ENCODE results near the gene PALB2. TPM values are rescaled to one million over a fixed set of nuclear protein-coding genes. Genes with fewer than 3 reads are reported as not detected.

The PALB2 gene
- 11.3 TPM for total RNA-seq

DNA sequence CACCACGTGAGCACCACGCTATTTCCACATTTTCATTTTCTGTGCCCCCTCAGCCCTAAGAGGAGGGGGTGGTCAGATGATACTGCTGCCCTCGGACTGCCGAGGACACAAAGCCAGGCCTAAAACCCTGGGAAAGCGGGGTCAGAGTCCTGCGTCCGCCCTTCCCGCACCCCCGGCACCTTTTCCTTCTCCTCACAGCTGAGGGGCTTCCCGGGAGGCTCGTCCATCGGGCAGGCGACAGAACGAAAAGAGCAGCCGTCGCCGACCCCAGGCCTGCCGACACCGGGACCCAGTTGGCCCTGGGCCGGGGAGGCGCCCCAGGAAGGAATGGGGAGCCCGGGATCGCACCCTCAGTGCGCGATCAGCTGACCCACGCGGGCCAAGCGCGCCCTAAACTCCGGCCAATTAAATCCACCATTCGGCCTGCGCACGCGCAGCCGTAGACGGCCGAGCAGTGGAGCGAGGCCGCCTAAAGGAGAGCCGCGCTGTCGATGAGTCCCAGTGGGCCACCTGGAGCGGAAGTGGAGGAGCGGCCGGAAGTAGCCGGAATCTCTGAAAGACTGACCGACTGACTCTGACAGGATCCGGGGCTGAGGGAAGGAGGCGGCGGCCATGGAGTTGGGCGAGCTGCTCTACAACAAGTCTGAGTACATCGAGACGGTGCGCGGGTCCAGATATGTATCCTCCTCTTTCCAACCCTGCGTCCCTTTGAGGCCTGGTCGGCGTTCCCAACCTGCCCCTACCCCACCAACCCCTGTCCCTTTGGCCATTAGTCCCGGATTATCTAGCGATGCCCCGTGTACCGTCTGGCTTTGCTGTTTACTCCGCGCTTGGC lies at the start of gene PALB2, which contains the start of gene DCTN5:
PALB2 (minus strand) TSS at position 380 of the 835 bp plus-strand sequence; CDS start at position 227, 153 bp downstream.
DCTN5 (plus strand) TSS at position 536 of the 835 bp plus-strand sequence; CDS start at position 613, 77 bp downstream.
- peak; percentile 93 for DNase-seq (ENCODE audit: low spot score)

DNA sequence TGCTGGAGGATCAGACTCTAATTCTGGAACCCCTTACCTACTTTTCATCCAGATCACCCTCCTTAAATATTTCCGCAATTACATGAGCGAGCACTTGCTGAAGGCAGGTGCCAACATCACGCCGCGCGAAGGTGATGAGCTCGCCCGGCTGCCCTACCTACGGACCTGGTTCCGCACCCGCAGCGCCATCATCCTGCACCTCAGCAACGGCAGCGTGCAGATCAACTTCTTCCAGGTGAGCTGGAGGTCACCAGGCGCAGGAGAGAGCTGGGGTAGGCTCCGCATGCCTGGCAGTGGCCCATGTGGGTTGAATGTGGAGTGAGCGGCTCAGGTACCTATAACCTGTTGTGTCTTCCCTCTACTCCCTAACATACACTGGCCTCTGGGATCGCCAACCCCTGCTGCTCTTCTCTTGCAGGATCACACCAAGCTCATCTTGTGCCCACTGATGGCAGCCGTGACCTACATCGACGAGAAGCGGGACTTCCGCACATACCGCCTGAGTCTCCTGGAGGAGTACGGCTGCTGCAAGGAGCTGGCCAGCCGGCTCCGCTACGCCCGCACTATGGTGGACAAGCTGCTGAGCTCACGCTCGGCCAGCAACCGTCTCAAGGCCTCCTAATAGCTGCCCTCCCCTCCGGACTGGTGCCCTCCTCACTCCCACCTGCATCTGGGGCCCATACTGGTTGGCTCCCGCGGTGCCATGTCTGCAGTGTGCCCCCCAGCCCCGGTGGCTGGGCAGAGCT lies 48.5 kb upstream of the PALB2 start:
- DNase-seq (ENCODE audit: low spot score): no peak

- no peak for DNase-seq (ENCODE audit: low spot score)
These were observed 46.1 kb upstream of the PALB2 start for GRCh38 chr16:23687034-23687808.

- DNase-seq (ENCODE audit: low spot score): no peak
These were observed 42.4 kb upstream of the PALB2 start for GRCh38 chr16:23683487-23683886.

DNA sequence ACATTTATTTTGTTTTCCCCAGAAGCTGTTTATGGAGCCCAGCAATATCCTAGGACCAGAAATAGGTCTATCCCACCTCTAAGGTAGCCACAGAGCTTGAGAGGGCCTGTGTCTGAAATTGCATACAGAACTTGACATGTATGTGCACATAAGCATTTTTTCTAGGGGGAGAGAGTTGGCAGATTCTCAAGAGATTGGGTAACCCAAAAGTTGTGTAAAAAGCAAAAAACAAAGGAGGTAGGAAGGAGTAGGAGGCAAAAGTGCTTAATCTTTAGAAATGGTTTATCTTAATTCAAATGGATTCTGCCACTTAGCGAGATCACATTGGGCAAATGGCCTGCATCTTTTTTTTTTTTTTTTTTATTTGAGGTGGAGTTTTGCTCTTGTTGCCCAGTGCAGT lies 41.1 kb upstream of the PALB2 start:
- DNase-seq (ENCODE audit: low spot score): no peak

DNA sequence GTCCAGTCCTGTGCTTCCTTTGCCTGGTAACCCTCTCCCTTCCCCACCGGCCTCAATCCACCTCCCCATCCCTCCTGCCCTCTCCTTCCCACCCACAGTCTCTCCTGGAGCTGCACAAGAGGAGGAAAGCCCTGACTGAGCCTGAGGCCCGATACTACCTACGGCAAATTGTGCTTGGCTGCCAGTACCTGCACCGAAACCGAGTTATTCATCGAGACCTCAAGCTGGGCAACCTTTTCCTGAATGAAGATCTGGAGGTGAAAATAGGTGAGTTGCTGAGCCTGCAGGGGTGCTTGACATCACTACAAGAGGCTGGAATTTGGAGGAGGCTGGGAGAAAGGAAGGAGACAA lies 38.9 kb upstream of the PALB2 start:
- DNase-seq (ENCODE audit: low spot score): no peak

DNA sequence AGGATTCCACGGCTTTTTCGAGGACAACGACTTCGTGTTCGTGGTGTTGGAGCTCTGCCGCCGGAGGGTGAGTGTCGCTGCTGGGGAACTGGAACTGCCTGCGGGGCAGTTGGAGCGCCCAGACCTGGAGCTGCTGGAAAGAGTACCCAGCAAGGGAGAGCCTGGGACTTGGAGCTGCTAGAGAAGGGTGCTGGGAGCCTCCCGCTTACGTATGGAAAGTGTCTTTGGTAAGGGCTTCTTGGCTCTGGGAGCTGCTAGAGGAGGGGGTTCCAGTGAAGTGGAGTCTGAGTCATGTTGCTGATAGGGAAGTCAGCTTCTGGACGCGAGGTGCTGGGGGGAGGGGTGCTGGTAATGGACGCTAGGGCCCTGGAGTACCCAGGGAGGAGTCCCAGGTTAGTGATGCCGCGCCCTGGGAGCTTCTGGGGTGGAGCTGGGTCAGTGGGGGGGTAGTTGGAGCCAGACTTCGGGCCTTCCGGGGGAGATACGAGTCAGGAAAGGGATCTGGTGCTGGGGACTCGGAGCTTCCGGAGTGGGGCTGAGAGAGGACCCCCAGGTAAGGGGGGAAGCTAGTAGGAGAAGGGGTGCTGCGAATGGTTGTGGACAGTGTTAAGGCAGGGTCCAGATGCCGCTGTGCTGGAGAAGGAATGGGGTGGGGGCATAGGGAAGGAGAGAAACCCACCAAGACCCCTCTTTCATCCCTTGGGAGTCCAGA lies 38.3 kb upstream of the PALB2 start:
- no peak for DNase-seq (ENCODE audit: low spot score)

GRCh38 chr16:23678430-23679273 lies 37.5 kb upstream of the PALB2 start, which contains the start of gene PLK1:
PLK1 (plus strand) TSS chr16:23678889; CDS start chr16:23678933, 44 bp downstream.
- peak; percentile 81 for DNase-seq (ENCODE audit: low spot score)

DNA sequence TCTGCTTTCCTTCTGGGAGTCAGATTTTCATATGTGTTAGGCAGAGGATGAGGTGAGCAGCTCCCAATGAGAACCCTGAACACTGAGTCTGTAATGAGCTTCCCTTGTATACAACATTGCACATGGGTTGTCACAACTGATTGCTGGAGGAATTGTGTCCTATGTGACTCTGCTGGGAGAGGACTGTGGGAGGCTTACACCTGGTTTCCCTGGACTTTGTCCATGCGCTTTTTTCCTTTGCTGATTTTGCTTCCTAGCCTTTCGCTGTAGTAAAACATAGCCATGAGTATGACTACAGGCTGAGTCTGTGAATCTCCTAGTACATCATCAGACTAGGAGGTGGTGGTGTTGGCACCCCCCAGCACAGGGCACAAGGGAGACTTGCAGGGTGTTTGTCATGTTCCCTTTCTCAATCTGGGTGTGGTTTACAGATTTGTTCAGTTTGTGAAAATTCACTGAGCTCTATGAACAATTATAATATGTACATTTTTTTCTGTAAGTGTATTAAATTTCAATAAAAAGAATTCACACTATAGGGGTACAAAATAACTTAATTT lies 35.9 kb upstream of the PALB2 start:
- no peak for DNase-seq (ENCODE audit: low spot score)

GRCh38 chr16:23673971-23674614 lies 33.0 kb upstream of the PALB2 start:
- no peak for DNase-seq (ENCODE audit: low spot score)

DNA sequence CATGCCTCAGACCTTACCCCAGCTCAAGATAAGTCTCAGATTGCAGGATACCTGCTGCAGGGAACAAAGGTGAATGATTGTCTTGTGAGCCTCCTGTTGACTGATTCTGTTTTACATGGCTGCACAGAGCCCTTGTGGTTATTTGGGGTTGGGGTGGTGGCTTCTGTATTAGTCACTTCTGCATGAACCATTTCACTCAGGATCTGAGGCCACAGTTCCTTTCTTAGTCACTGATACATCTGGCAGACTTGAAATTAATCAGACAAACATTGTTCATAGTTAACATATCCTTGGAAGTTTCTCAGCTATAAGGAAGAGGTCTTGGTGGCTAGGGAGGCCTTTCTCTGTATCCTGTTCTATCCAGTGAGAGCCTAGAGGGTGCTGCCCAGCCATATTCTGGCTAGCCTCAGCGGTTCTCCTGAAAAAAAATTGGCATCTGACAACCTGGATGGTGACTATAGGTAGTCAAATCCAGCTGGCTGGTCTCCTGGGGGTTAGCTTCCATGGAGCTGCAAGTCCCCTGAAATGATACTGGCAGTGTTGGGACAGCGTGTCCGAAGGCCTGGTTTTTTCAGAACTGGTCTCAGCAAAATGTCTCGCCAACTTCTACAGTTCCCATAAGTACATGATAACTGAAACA lies 29.1 kb upstream of the PALB2 start:
- no peak for DNase-seq (ENCODE audit: low spot score)

DNA sequence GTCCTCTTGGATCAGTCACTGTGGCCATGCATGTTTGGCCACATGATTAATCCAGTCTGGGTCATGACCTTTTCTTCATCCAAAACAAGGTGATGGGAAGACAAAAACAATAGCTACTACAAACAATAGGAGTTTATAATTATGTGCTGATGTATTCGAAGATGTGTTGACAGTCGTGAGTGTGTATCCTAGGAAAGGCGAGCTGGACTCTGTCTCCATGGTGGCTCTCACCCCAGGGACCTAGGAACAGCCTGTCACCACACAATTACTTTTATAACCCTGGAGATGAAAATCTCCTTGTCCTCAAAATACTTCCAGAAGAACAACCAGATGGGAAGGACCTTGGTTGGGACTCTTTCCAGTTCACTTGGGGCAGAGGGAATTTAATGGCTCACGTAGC lies 27.8 kb upstream of the PALB2 start:
- no peak for DNase-seq (ENCODE audit: low spot score)

GRCh38 chr16:23668225-23668624 lies 27.1 kb upstream of the PALB2 start:
- no peak for DNase-seq (ENCODE audit: low spot score)

DNA sequence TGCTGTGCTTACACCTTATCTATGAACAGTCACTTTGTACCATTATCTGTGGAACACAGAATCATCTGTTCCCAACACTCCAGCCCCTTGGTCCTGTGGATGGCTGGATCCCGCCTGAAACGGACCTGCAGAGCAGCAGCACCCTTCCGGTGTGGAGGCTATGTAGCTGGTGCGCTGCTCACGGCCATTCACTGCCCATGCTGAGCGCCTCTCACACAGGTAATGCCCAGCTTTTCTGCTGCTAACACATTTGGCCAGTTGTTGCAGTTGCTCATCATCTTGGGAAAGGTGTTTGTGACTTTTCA lies 26.2 kb upstream of the PALB2 start:
- DNase-seq (ENCODE audit: low spot score): no peak

GRCh38 chr16:23666571-23667354 lies 25.7 kb upstream of the PALB2 start:
- DNase-seq (ENCODE audit: low spot score): no peak

- no peak for DNase-seq (ENCODE audit: low spot score)
These were observed 22.8 kb upstream of the PALB2 start for GRCh38 chr16:23663918-23664317.

DNA sequence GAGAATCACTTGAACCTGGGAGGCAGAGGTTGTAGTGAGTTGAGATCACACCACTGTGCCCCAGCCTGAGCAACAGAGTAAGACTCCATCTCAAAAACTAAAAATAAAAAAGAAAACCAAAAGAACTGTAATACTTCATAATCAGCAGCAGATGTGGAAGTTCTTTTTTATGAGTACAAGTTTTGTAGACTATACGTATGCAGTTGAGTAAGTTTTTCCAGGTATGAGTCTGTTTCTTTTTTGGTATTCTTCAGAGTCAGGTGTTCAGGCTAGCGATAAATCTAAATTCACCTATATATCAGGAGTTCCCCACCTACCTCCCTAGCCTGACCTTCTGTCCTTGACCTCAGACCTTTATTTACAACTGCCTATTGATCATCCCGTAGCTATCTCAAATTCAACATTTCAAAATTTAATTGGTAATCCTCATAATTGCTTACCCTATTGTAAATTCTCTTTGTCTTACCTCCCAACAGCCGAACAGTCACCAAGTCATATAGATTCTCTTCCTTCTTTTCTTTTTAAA lies 10.9 kb upstream of the PALB2 start:
- DNase-seq (ENCODE audit: low spot score): no peak

GRCh38 chr16:23650674-23651416 lies 9.7 kb upstream of the PALB2 start:
- DNase-seq (ENCODE audit: low spot score): no peak
